ENCODE measurements around the gene CIT. TPM values are rescaled to one million over a fixed set of nuclear protein-coding genes. Genes with fewer than 3 reads are reported as not detected.

The CIT gene
- total and polyA plus RNA-seq, 9 of the 15 experiments (the other 6 are each of a cell fraction or from before 2014, with no cell fraction given): 1.1 to 46.7 (median 21.3) TPM

DNA sequence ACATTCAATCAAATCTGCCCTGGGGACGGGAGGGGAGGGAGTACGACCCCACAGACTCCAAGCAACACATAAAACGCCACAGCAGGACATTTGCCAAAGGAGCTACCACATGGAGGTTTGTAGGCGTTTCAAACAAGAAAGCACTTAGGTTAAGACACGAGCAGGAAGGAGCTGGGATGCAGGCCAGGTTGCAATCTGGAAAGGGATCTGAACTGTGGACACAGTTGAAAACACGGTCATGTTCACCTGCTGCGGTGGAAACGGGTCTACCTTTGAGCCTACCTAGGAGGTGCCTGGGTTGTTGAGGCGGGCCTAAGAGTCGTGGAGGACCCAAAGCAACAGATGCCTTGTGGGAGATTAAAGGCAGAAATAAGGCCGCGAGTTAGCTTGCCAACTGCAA lies 190.8 kb downstream of the CIT start:
- TSS peak; percentile 27 for BruUV-seq (replicated peaks)
- Histone ChIP-seq H3K27ac (ENCODE audit: extremely low read depth, low read depth, low read length) (no peak overlapping the region), H3K27me3 (ENCODE audit: control insufficient read depth in 2 of 2, insufficient read depth in 2 of 2, low read length in 2 of 2) (no peaks in the 10 kb centered on the region), H3K4me3 (no peak overlapping the region), H3K4me2 (ENCODE audit: insufficient read depth, low read length) (no peak overlapping the region), H3K79me2 (ENCODE audit: control insufficient read depth, insufficient read depth, low read length) (no peaks in the 10 kb centered on the region), H3K9ac (ENCODE audit: insufficient read depth in 1 of 2, low read depth in 2 of 2, low read length in 2 of 2) (no peak overlapping the region), H3K4me1 (replicated peaks in 1 of 2; ENCODE audit: control insufficient read depth in 2 of 2, insufficient read depth in 2 of 2, low read length in 2 of 2) (peaks cover 0 to 3% of the 10 kb centered on the region in 2 experiments; a peak in 3 of 5 replicates), H4K20me1 (replicated peaks; ENCODE audit: control insufficient read depth, insufficient read depth, low read length) (no peaks in the 10 kb centered on the region), H3K36me3 (ENCODE audit: control insufficient read depth, insufficient read depth, low read length) (peaks cover 47% of the 10 kb centered on the region), H2AFZ (ENCODE audit: low read depth, low read length) (no peak overlapping the region), H3K9me3 (replicated peaks; ENCODE audit: control insufficient read depth, insufficient read depth, low read depth, low read length) (no peaks in the 10 kb centered on the region), H3K9me1 (ENCODE audit: control insufficient read depth, insufficient read depth, low read length) (no peaks in the 10 kb centered on the region)
- CTCF ChIA-PET (ENCODE audit: low intra/inter-chr PET ratio): no interaction called here
- FAIRE-seq (no peak), ATAC-seq (no peak), DNase-seq (ENCODE audit: extremely low read depth in 1 of 4, low spot score in 3 of 4) (no peak)
- 80% methylated on average over 12 of the region's 12 CpGs for WGBS (ENCODE audit: insufficient coverage, low coverage, missing lambda C conversion rate)
- in situ Hi-C loops (cut with MboI) (no loop called here), intact Hi-C loops (cut with micrococcal nuclease) (no loop called here)
- TF ChIP-seq LARP7 (IDR thresholded peaks at IDR 0.05) (no peak), FOS (IDR thresholded peaks at IDR 0.05; ENCODE audit: extremely low read depth, insufficient read length) (no peak), PRPF4 (IDR thresholded peaks at IDR 0.05; ENCODE audit: insufficient read depth, low read depth, low read length, poor library complexity, severe bottlenecking) (no peak), SMARCC2 (IDR thresholded peaks at IDR 0.05; ENCODE audit: low read depth) (no peak), RCOR1 (IDR thresholded peaks at IDR 0.05; ENCODE audit: borderline replicate concordance in 1 of 2, low read depth in 2 of 2, low read length in 2 of 2) (no peak), XRCC4 (IDR thresholded peaks at IDR 0.05; ENCODE audit: extremely low read depth, insufficient read depth, insufficient read length) (no peak), U2AF1 (optimal IDR thresholded peaks at IDR 0.05; ENCODE audit: low read depth, low read length) (no peak), PTBP1 (IDR thresholded peaks at IDR 0.05; ENCODE audit: low read depth, low read length) (no peak), EHMT2 (IDR thresholded peaks at IDR 0.05) (no peak), FOXA3 (CRISPR knock-in tag; conservative IDR thresholded peaks at IDR 0.05 in 1 of 2, IDR thresholded peaks at IDR 0.05 in 1 of 2) (no peak), MTA3 (IDR thresholded peaks at IDR 0.05; ENCODE audit: borderline replicate concordance) (no peak), TARDBP (IDR thresholded peaks at IDR 0.05) (no peak), DPF2 (IDR thresholded peaks at IDR 0.05) (no peak), ZSCAN29 (IDR thresholded peaks at IDR 0.05) (no peak), JUN (IDR thresholded peaks at IDR 0.05; ENCODE audit: borderline replicate concordance, low read depth, low read length) (no peak), JUN (CRISPR knock-in tag; IDR thresholded peaks at IDR 0.05; ENCODE audit: borderline replicate concordance) (no peak), HDGF (IDR thresholded peaks at IDR 0.05) (no peak), SPI1 (IDR thresholded peaks at IDR 0.05; ENCODE audit: borderline replicate concordance, low read depth, low read length) (no peak)
- TF ChIP-seq, protein P1, sequence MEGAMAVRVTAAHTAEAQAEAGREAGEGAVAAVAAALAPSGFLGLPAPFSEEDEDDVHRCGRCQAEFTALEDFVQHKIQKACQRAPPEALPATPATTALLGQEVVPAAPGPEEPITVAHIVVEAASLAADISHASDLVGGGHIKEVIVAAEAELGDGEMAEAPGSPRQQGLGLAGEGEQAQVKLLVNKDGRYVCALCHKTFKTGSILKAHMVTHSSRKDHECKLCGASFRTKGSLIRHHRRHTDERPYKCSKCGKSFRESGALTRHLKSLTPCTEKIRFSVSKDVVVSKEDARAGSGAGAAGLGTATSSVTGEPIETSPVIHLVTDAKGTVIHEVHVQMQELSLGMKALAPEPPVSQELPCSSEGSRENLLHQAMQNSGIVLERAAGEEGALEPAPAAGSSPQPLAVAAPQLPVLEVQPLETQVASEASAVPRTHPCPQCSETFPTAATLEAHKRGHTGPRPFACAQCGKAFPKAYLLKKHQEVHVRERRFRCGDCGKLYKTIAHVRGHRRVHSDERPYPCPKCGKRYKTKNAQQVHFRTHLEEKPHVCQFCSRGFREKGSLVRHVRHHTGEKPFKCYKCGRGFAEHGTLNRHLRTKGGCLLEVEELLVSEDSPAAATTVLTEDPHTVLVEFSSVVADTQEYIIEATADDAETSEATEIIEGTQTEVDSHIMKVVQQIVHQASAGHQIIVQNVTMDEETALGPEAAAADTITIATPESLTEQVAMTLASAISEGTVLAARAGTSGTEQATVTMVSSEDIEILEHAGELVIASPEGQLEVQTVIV (CRISPR knock-in tag; IDR thresholded peaks at IDR 0.05; ENCODE audit: borderline replicate concordance): no peak
- POLR2A ChIA-PET: interaction anchor here (1.3 to 2.0 kb wide), 4 partner anchors 9 to 24 kb away, joined by 4 to 6 read pairs (median 6); no protein-coding TSS in a partner anchor

Measured in K562 (cell line).